ENCODE results near the gene GZMM.

The GZMM gene

DNA sequence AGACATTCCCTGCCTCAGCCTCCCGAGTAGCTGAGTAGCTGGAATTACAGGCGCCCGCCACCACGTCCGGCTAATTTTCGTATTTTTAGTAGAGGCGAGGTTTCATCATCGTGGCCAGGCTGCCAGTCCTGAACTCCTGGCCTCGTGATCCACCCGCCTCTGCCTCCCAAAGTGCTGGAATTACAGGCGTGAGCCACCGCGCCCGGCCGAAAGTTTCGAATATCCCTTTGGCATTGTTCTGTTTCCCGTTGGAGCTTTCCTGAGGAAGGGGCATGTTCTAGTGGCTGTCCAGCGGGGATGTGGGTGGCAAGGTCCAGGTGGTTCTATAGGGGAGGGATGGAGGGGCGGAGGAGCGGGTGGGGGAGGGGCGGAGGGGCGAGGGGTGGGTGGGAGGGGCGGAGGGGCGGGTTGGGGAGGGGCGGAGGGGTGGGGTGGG lies 26.4 kb downstream of the GZMM start:
- DNase-seq (ENCODE audit: low read depth, low spot score) = no peak
- Histone ChIP-seq H3K36me3 (ENCODE audit: control insufficient read depth, insufficient read depth, low read length) (no peaks in the 10 kb centered on the region; the same call in 1 of the 2 replicates), H3K4me3 (ENCODE audit: low read length) (no peak overlapping the region), H3K27me3 (ENCODE audit: control insufficient read depth, insufficient read depth, low read length) (no peaks in the 10 kb centered on the region), H3K9me3 (ENCODE audit: control insufficient read depth, insufficient read depth, low read length) (0 out of 2 replicates have a peak, but pooled peaks cover 2% of the 10 kb centered on the region), H3K27ac (ENCODE audit: low read length) (no peak overlapping the region), H3K4me1 (ENCODE audit: control insufficient read depth, insufficient read depth, low read length) (peaks cover 6% of the 10 kb centered on the region)
- no CpG with 5 or more reads among the region's 25 CpGs for WGBS (ENCODE audit: insufficient coverage, insufficient read length)

GRCh38 chr19:570937-571565 lies 27.2 kb downstream of the GZMM start:
- no peak for DNase-seq (ENCODE audit: low read depth, low spot score)
- Histone ChIP-seq H3K9me3 (ENCODE audit: control insufficient read depth, insufficient read depth, low read length) (0 out of 2 replicates have a peak, but pooled peaks cover 2% of the 10 kb centered on the region), H3K4me1 (ENCODE audit: control insufficient read depth, insufficient read depth, low read length) (peaks cover 6% of the 10 kb centered on the region), H3K27ac (ENCODE audit: low read length) (no peak overlapping the region), H3K4me3 (ENCODE audit: low read length) (peak overlapping the region; percentile 41; the same call in 1 of the 2 replicates), H3K36me3 (ENCODE audit: control insufficient read depth, insufficient read depth, low read length) (no peaks in the 10 kb centered on the region; the same call in 1 of the 2 replicates), H3K27me3 (ENCODE audit: control insufficient read depth, insufficient read depth, low read length) (no peaks in the 10 kb centered on the region)
- no CpG with 5 or more reads among the region's 45 CpGs for WGBS (ENCODE audit: insufficient coverage, insufficient read length)

DNA sequence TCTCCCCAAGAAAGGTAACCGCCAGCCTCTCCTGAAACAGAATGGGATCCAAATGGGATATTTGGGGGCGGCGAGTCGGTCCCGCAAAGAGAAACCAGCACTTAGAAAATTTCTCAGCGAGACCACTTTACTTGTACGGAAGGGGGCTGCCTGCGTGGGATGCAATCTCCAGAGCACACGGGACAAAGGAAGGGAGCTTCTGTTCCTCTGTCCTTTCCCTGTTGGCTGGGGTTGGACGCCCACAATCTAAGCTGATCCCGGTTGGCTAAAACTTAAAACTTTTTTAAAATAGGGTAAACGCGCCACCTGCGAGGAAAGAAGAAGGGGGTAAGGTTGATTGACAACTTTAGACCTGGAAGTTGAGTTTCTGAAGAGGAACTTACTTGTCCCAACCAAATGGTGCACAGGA lies 27.7 kb downstream of the GZMM start:
- H3K4me3 ChIP-seq (ENCODE audit: low read length) = peak overlapping the region; percentile 41; the same call in 1 of the 2 replicates
- H3K4me1 ChIP-seq (ENCODE audit: control insufficient read depth, insufficient read depth, low read length) = peaks cover 6% of the 10 kb centered on the region
- H3K36me3 ChIP-seq (ENCODE audit: control insufficient read depth, insufficient read depth, low read length) = no peaks in the 10 kb centered on the region; the same call in 1 of the 2 replicates
- DNase-seq (ENCODE audit: low read depth, low spot score) = no peak
- no peak overlapping the region for H3K27ac ChIP-seq (ENCODE audit: low read length)
- H3K9me3 ChIP-seq (ENCODE audit: control insufficient read depth, insufficient read depth, low read length) = 0 out of 2 replicates have a peak, but pooled peaks cover 2% of the 10 kb centered on the region
- H3K27me3 ChIP-seq (ENCODE audit: control insufficient read depth, insufficient read depth, low read length) = no peaks in the 10 kb centered on the region
- WGBS (ENCODE audit: insufficient coverage, insufficient read length) = no CpG with 5 or more reads among the region's 14 CpGs

DNA sequence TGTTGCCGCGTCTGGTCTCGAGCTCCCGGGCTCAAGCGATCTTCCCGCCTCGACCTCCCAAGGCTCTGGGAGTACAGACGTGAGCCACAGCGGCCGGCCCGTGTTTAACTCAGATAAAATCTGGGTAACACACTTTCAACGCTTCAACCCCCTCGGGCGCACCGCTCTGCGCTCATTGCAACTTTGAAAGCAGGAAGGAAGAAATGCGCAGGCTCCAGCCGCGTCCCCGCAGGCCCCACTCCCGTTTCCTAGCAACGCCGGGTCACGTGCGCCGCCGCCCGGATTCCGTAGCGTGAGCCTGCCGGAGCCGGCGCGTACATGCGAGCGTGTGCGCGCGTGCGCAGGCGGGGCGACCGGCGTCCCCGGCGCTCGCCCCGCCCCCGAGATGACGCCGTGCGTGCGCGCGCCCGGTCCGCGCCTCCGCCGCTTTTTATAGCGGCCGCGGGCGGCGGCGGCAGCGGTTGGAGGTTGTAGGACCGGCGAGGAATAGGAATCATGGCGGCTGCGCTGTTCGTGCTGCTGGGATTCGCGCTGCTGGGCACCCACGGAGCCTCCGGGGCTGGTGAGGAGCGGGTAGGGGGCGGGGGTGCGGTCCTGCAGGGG lies 28.4 kb downstream of the GZMM start, which contains the start of gene BSG:
BSG (plus strand) TSS at position 457 of the 603 bp plus-strand sequence; CDS start at position 496, 39 bp downstream.
- H3K27me3 ChIP-seq (ENCODE audit: control insufficient read depth, insufficient read depth, low read length) = no peaks in the 10 kb centered on the region

GRCh38 chr19:572743-573518 lies 29.1 kb downstream of the GZMM start:
- Histone ChIP-seq H3K4me3 (ENCODE audit: low read length) (peak overlapping the region; percentile 92), H3K9me3 (ENCODE audit: control insufficient read depth, insufficient read depth, low read length) (0 out of 2 replicates have a peak, but pooled peaks cover 2% of the 10 kb centered on the region), H3K36me3 (ENCODE audit: control insufficient read depth, insufficient read depth, low read length) (peaks cover 6% of the 10 kb centered on the region; the same call in 1 of the 2 replicates), H3K27me3 (ENCODE audit: control insufficient read depth, insufficient read depth, low read length) (no peaks in the 10 kb centered on the region), H3K27ac (ENCODE audit: low read length) (no peak overlapping the region), H3K4me1 (ENCODE audit: control insufficient read depth, insufficient read depth, low read length) (peaks cover 7% of the 10 kb centered on the region)
- no CpG with 5 or more reads among the region's 55 CpGs for WGBS (ENCODE audit: insufficient coverage, insufficient read length)
- DNase-seq (ENCODE audit: low read depth, low spot score) = no peak

More for the DNA sequence above, 28.4 kb downstream of the GZMM start, which contains the start of gene BSG:
- Histone ChIP-seq H3K4me3 (ENCODE audit: low read length) (peak within 1 kb of the TSS; percentile 92), H3K9me3 (ENCODE audit: control insufficient read depth, insufficient read depth, low read length) (0 out of 2 replicates have a peak, but pooled peaks cover 2% of the 10 kb centered on the region), H3K36me3 (ENCODE audit: control insufficient read depth, insufficient read depth, low read length) (peaks cover 2% of the 10 kb centered on the region; the same call in 1 of the 2 replicates), H3K4me1 (ENCODE audit: control insufficient read depth, insufficient read depth, low read length) (peaks cover 7% of the 10 kb centered on the region), H3K27ac (ENCODE audit: low read length) (no peak within 1 kb of the TSS)
- no CpG with 5 or more reads among the region's 79 CpGs for WGBS (ENCODE audit: insufficient coverage, insufficient read length)
- peak; percentile 92 for DNase-seq (ENCODE audit: low read depth, low spot score)

GRCh38 chr19:573519-573825 lies 29.6 kb downstream of the GZMM start:
- H3K27me3 ChIP-seq (ENCODE audit: control insufficient read depth, insufficient read depth, low read length) = no peaks in the 10 kb centered on the region
- 0 out of 2 replicates have a peak, but pooled peaks cover 2% of the 10 kb centered on the region for H3K9me3 ChIP-seq (ENCODE audit: control insufficient read depth, insufficient read depth, low read length)
- no peak for DNase-seq (ENCODE audit: low read depth, low spot score)
- H3K36me3 ChIP-seq (ENCODE audit: control insufficient read depth, insufficient read depth, low read length) = peaks cover 9% of the 10 kb centered on the region; the same call in 1 of the 2 replicates
- peak overlapping the region; percentile 92 for H3K4me3 ChIP-seq (ENCODE audit: low read length)
- H3K4me1 ChIP-seq (ENCODE audit: control insufficient read depth, insufficient read depth, low read length) = peaks cover 7% of the 10 kb centered on the region
- no CpG with 5 or more reads among the region's 15 CpGs for WGBS (ENCODE audit: insufficient coverage, insufficient read length)
- no peak overlapping the region for H3K27ac ChIP-seq (ENCODE audit: low read length)

GRCh38 chr19:574658-575526 lies 31.0 kb downstream of the GZMM start:
- peaks cover 11% of the 10 kb centered on the region; the same call in 1 of the 2 replicates for H3K36me3 ChIP-seq (ENCODE audit: control insufficient read depth, insufficient read depth, low read length)
- no peak for DNase-seq (ENCODE audit: low read depth, low spot score)
- no peaks in the 10 kb centered on the region for H3K9me3 ChIP-seq (ENCODE audit: control insufficient read depth, insufficient read depth, low read length)
- no peaks in the 10 kb centered on the region for H3K27me3 ChIP-seq (ENCODE audit: control insufficient read depth, insufficient read depth, low read length)
- no peak overlapping the region for H3K4me3 ChIP-seq (ENCODE audit: low read length)
- H3K4me1 ChIP-seq (ENCODE audit: control insufficient read depth, insufficient read depth, low read length) = peaks cover 7% of the 10 kb centered on the region
- H3K27ac ChIP-seq (ENCODE audit: low read length) = no peak overlapping the region
- WGBS (ENCODE audit: insufficient coverage, insufficient read length) = no CpG with 5 or more reads among the region's 32 CpGs

DNA sequence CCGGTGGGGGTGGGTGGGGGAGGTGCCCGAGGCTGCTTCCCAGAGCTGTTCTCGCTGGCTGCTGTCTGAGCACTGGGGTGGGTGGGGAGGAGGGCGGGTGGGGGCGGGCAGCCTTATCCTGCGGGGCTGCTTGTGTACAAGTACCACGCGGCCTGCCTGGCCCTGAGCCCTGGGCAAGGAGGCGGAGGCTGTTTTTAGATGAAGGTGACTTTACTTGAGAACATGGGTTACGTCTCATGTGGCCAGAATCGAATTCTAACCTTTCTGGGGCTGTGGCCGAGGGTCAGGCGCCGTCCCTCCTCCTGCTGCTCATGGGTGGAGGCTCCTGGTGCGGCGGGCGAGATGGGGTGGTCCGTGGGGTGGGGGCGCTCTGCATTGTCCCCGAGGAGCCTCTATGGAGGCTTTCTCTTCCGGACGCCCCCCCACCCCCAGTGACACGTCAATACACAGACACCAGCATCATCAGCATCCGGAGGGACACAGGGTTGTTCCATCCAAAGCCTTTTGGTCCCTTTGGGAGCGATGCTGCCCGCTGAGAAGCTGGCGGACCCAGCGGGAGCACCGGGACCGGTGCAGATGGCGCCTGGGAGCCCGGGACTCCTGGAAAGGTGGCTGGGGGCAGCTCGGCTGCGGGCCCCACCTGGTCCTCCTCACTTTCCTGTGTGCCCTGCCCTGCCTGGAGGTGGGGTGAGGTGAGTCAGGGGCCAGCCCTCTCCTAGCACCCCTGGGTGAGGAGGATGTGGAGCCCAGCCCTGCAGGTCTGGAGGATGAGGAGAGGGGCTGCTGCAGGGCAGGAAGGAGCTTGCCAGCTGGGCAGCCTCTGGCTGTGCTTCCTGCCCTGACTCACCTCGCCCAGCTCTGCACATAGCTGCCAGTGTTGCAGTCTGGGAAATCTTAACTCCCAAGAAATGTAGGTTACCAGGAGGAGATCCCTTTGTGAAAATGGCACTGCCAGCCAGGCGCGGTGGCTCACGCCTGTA lies 32.0 kb downstream of the GZMM start:
- WGBS (ENCODE audit: insufficient coverage, insufficient read length) = no CpG with 5 or more reads among the region's 38 CpGs
- Histone ChIP-seq H3K9me3 (ENCODE audit: control insufficient read depth, insufficient read depth, low read length) (no peaks in the 10 kb centered on the region), H3K36me3 (ENCODE audit: control insufficient read depth, insufficient read depth, low read length) (peaks cover 19% of the 10 kb centered on the region), H3K4me3 (ENCODE audit: low read length) (no peak overlapping the region), H3K27me3 (ENCODE audit: control insufficient read depth, insufficient read depth, low read length) (no peaks in the 10 kb centered on the region), H3K27ac (ENCODE audit: low read length) (no peak overlapping the region), H3K4me1 (ENCODE audit: control insufficient read depth, insufficient read depth, low read length) (peaks cover 7% of the 10 kb centered on the region)
- no peak for DNase-seq (ENCODE audit: low read depth, low spot score)

Measured in iPS DF 6.9 (cell line).